HTERT RPE-1 (cell line): ENCODE results near the gene PCGF3.
"Not testable (repeated sequence)": the region's sequence is repeated elsewhere in the genome, so short reads cannot be mapped to it uniquely, and the experiment has no call there.

Experiments used
- in situ Hi-C: fragments of 300-500 bp; cut with MboI; formaldehyde crosslinking; loops from 4 replicates; pipeline ENCODE4 v1.14.3; 2020; ENCODE audit warnings: low sequenced_read_pairs

Gene PCGF3

DNA sequence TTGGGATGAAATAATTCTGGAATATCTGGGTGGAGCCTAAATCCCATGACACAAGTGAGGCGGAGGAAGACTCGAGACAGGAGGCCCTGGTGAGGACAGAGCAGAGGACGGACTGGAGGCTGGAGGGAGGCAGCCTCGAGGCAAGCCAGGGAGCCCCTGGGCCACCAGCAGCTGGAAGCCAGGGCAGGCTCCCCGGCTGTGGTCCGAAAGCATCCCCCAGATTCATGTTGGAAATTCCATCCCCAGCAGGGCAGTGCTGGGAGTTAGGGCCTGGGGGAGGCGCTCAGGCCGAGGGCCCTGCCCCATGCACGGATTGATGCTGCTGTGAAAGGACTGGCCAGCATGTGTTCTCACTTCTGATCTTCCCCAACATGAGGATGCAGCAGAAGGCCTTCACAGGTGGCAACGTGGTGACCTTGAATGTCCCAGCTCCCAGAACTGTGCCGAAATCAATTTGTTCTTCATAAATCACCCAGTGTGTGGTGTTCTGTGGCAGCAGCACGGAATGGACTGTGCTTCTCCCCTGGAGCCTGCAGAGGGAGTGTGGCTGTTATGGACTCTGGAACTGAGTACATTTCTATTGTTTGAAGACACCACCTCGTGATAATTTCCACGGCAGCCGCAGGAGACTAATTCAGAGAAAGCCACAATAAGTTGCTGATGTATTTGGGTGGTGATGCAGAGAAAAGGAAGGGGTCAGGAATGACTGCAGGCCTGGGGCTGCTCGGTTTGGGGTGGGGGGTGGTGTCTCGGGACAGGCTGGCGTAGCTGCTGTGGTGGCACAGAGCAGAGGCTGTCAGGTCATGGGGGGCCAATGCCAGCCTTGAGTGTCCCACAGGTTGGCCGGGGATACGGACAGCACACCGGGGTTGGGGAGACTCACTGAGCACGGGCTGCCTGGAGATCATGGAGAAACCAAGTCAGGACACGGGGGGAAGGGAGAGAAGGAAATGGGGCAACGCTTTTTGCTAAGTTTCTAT, 56.9 kb downstream of the PCGF3 start:
- in situ Hi-C loops: no loop called here

DNA sequence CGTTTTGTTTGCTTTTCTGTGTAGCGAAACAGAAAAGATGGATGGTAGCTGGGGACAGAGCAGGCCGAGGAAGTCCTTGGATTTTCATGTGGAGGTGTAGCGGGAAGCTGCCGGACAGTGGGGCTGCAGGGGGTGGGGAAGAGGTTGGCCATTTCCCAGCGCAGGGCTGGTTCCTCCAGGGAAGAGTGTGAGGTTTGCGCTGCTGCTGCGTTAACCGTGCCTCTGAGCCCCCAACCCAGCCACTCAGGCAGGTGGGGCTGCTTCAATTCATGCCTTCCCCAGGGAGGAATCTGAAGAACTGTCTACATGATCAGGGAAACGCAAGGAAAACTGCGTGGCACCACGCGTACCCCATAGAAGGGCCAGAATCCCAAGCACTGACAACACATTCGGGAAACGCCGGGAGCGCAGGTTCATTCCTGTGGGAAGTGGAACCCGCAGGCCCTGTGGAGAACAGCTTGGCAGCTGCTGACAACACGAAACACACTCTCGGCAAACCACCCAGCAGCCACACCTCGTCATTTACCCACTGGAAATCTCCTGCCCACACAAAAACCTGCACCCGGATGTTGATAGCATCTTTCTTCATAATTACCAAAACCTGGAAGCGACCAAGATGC, 57.7 kb downstream of the PCGF3 start:
- in situ Hi-C loops: no loop called here

DNA sequence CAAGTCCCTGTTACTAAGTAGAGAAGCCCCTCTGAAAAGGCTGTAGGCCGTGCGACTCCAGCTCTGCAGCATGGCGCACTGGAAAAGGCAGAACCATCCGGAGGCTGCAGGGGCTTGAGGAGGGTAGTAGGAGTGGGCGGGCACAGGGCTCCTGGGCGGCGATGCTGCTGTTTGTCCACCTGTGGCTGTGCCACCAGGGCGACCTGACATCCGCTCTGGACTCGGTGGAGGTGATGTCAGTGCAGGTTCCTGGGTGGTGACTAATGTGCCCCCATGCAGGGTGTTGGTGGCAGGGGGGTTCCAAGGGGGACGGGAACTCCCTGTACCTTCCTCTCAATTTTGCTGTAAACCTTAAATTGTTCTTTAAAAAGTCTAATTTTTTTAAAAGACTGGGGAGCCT, 58.3 kb downstream of the PCGF3 start:
- in situ Hi-C loops: no loop called here

DNA sequence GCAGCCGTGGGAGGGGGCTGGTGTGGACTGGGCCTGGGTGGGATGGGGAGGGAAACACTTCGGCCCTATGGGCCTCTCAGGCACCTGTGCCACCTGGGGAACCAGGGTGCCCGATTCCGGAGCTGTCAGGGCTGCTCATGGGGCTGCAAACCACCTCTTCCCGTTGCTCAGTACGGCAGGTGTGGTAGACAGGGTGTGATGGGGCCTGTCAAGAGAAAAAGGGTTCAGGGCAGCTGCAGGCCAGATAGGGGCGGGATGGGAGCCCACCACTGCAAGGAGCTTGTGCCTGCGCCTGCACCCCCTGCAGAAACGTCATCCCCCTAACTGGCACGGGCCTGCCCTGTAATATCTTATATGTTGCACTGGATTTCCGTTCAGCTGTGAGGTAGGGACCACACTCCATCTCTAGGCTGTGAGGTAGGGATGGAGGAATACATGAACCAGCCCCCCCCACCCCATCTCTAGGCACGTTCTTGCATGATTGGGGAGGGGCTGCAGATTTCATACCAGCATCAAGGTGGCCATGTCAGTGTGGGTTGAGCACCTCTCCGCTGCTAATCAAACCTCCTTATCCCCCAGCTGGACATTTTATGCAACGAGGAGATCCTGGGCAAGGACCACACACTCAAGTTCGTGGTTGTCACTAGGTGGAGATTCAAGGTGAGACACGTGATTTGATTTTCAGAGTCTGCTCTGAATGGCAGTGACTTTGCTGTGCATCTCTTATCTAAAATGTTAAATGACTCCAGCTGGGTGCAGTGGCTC, 59.0 kb downstream of the PCGF3 start:
- in situ Hi-C loops: no loop called here

DNA sequence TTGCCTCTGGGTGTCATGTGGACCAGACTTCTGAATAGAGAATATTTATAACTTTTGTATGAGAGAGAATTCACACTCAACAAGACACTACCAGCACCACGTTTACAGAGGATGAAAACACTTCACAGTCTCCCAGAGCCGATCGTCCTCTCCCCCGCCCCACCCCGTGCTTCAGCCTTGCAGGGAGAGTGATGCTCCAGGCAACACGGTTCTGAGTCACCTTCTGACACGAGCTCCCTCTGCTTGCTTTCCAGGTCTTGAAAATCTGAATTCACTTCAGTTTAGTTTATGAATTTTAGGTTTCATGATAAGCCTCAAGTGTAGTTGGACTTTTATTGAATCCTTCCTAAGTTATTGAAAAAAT, 60.5 kb downstream of the PCGF3 start:
- in situ Hi-C loops: no loop called here

DNA sequence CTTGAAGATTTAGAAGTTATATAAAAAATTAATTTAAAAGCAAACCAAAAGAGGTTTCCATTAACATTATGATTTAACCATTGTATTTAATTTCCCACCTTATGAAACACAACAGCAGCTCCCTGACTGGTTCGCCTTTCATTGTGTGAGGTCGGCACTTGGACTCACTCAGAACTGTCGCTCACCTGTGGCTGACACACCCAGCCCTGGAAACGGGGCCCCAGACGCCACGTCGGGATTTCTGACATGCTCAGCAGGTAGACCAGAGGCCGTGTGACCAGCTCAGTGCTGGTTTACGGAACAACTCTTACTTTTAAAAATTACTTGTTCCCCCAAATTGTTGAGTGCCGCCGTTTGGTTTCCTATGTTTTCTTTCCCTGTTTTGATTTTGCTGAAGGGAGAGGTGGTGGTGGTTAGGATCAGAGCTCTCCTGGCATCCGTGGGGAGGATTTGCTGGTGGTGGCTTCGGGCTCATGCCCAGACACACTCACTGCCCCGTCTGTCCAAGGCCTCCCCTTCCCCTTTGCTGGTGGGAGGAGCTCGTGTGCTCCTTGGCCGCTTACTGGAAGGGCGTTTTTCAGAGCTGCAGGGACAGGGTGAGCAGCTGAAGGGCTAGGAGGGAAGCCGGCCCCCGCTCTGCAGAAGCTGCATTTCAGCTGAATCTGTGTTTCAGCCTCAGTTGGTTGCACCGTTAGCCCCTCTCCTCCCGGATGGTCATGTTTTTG, 61.1 kb downstream of the PCGF3 start:
- in situ Hi-C loops: no loop called here

DNA sequence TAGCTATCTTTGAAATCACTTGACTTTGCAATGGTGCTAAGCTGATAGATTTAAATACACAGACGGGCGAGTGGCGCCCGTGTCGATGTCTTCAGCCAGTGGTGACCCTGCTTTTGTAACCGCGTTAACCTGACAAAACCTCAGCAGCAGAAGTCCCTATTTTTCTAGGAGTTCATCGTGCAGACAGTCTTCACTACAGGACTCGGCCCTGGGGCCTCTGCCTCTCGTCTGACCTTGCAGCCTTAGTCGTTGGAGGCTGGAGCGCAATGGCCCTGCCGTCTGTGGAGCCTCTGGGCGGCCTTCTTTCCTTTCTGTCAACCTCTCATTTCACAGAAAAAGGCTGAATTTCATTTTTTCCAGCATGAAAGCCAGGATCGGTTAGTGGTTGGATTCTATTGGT, 62.4 kb downstream of the PCGF3 start:
- in situ Hi-C loops: no loop called here

DNA sequence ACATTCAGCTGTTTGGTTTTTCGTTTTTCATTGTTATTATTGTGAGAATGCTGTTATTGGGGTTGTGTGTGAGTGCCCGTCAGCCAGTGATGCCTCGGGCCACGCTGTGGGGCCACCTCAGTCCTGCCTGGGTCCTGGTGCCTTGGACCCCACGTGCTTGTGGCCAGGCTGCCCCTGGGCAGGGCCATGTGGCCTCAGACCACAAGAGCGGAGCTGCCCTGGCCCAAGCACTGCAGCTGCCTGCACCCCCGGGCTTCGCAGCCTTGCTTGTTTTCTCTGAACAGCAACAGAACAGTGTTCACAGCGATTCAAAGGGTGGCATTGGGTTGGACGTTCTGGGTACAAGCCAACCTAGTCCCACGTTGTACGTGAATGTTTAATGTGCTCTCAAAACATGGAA, 63.4 kb downstream of the PCGF3 start:
- in situ Hi-C loops: no loop called here

DNA sequence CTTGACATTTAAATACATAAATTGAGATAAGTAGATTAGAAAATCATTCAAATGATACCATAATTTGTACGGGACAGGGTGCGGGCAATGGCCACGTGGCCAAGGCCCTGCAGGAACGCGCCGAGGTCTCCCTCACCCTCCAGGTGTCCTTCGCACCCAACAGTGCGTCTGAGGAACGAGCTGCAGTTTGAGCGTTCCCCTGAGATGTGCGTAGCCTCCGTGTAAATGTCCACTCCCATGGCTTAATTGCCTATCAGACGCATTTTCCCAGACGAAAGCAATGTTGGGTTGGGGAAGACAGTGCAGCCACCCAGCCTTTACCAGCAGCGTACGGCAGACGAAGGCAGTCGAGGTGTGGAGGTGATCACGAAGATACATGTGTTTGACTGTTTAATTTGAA, 63.9 kb downstream of the PCGF3 start:
- in situ Hi-C loops: no loop called here

DNA sequence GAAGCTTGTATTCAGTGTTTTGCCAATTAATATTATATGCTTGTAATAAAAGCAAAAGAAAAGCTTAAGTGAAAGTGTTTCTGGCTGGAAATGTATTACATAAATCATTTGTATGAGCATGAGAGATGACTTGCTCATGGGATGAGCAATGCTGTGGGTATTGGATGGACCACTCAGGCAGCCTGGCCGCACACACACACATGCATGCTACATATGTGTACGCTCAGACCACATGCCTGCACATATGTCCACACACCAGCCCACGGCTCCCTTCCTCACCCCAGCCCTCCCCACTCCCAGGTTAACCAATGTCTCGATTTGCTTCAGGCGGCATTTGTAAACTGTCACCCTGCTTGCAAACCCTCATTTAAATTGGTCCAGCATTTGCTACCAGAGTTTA, 64.4 kb downstream of the PCGF3 start:
- in situ Hi-C loops: no loop called here

DNA sequence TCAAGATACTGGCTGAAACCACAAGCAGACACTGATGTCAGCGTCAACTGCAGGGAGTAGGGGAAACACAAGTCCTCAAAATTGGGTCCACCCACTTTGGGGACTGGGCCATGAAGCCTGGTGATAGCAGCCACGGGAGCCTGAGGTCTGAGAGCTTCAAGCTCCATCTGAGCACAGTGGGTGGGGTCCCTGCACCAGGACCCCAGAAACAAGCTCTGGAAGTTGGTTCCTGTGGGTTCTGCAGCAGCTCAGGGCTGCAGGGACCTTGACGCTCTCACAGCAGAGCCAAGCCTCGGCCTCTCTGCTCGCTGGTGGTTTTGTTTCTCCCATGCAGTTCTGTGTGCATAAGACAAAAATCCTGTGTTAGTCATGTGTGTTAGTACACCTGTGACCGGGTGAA, 65.8 kb downstream of the PCGF3 start:
- in situ Hi-C loops: no loop called here

DNA sequence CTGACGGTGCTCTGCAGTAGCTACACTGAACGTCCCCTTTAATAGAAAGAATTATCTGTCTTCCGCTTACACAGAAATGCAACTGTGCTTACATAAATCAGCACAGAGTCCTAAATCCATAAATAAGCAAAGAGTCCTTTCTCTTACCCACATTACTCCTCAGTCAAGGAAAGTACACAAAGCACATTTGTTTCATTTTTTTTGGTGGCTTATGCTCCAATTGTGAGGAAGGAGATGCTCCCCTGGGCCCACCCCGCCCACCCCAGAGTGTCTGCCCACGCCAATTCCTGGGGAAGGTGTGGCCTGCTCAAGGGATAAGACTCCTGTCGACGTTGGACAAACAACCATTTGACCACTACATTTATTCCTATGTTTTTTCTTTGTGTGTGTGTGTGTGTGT, 66.5 kb downstream of the PCGF3 start:
- in situ Hi-C loops: no loop called here

DNA sequence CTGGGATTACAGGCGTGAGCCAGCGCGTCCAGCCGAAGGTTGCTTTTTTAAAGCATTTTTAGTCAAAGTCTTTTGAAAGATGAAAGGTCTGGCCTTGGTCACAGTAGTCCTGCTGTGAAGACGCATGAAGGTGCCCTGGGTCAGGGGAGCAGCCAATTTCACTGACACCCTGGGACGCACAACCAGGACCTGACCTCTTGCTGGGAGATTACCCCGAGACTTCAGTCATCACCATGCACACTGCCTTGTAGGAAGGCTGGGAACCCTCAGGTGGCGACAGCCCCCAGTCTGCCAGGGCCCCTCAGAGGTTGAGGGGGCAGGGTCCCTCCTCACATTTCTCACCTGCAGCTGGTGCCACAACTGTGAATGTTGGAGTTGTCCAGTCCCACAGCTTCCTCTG, 67.1 kb downstream of the PCGF3 start:
- in situ Hi-C loops: no loop called here

DNA sequence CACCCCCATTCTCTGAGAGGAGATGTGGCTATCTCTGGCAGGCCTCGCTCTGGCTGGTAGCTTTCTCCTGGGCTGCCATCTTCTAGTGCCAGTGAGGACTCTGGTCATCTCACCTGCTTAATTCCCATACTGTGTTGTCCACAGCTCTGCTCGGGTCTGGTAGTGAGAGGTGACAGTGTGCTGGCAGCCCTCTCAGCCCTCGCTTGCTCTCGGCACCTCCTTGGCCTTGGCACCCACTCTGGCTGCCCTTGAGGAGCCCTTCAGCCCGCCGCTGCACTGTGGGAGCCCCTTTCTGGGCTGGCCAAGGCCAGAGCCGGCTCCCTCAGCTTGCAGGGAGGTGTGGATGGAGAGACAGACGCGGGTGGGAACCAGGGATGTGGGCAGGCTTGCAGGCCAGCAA, 67.6 kb downstream of the PCGF3 start:
- in situ Hi-C loops: no loop called here

DNA sequence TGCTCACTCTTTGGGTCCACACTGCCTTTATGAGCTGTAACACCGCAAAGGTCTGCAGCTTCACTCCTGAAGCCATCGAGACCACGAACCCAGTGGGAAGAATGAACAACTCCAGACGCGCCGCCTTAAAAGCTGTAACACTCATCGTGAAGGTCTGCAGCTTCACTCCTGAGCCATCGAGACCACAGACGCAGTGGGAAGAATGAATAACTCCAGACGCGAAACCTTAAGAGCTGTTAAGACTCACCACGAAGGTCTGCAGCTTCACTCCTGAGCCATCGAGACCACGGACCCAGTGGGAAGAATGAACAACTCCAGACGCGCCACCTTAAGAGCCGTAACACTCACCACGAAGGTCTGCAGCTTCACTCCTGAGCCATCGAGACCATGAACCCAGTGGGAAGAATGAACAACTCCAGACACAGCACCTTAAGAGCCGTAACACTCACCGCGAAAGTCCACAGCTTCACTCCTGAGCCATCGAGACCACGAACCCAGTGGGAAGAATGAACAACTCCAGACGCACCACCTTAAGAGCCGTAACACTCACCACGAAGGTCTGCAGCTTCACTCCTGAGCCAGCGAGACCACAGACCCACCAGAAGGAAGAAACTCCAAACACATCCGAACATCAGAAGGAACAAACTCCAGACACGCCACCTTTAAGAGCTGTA, 68.9 kb downstream of the PCGF3 start:
- in situ Hi-C loops: not testable (repeated sequence)

DNA sequence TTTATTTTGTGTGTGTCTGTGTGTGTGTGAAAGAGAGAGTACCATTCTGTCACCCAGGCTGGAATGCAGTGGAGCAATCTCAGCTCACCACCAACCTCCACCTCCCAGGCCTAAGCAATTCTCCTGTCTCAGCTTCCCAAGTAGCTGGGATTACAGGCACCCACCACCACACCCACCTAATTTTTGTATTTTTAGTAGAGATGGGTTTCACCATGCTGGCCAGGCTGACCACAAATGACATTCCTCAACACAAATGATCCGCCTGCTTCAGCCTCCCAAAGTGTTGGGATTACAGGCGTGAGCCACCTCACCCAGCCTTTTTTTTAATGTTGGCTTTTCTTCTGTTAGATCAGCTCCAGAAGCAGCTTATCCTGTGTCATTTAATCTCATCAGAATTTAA, 69.9 kb downstream of the PCGF3 start:
- in situ Hi-C loops: not testable (repeated sequence)

DNA sequence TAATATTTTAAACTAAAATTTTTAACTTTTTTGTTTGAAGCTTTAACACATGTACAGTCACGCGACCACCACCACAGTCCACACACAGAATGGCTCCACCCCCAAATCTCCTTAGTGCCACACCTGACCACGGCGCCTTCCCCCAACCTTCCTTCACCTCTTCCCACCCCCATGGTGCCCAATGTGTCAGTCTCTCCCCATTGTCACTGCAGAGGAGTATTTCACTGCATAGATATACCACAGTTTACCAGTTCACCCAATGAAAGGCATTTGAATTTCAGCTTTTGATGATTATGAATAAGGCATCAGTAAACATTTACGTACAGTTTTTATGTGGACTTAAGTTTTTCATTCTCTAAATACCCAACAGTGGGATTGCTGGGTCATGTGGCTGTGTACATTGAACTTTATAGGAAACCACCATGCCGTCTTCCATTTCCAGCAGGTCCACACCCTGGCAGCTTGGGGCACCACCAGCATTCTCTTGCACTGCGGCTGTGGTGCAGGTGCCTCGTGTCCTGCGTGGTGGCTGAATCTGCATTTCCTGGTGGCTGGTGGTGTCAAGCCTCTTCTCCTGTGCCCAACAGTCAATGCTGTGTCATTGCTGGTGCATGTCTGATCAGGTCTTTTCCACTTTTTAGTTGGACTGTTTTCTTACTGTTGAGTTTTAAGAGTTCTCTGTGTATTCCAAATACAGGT, 71.3 kb downstream of the PCGF3 start:
- in situ Hi-C loops: no loop called here

DNA sequence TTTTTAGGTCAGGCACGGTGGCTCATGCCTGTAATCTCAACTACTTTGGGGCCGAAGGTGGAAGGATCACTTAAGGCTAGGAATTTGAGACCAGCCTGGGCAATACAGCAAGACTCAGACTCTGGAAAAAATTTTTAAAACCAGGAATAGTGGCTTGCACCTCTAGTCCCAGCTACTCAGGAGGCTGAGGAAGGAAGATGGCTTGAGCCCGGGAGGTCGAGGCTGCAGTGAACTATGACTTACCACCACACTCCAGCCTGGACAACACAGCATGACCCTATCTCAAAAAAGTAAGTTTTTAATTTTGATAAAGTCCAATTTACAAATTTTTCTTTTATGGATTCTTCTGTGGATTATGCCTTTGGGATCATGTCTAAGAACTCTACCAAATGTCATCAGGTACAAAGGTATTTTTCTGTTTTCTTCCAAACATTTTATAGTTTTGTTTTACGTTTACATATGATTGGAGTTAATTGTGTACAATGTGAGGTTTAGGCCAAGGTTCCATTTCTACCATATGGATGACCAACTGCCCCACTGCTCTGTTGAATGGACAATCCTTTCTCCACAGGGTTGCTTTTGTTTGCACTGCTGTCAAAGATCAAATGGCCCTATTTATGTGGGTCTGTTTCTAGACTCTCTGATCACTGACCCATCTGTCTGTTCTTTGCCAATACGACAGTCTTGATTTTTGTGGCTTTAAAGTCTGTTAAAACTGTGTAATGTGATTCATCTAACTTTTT, 72.1 kb downstream of the PCGF3 start:
- in situ Hi-C loops: no loop called here

DNA sequence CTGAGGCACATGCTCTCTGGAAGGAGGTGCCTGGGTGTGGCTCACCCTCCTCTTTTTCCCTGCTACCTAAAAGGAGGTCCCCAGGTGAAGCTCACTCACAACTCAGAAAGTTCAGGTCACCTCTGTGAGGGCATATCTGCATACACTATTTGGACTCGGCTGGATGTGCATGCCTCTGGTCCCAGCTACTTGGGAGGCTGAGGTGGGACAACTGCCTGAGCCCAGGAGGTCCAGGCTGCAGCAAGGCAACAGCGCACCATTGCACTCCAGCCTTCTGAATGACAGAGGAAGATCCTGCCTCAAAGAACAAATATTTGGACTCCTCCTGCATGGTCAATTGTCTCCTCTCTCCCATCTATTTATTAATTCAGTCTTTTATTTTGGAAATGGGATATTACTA, 73.9 kb downstream of the PCGF3 start:
- in situ Hi-C loops: no loop called here
